LNCaP clone FGC (cell line): Measurements from ENCODE around the gene TEPSIN.

Source experiments
- DNase-seq: peaks from one replicate; pipeline ENCODE4 v3.0.0-alpha.2; 2011; ENCODE audit warnings: low read depth
- H3K4me3 ChIP-seq: 2 replicates; pipeline ENCODE4 v1.5.1; 2011; ENCODE audit warnings: mild to moderate bottlenecking, low read depth, low read length, control low read depth
- TF ChIP-seq, protein P1 (sequence below): IDR thresholded peaks from 2 replicates; pipeline ENCODE4 v1.5.1; 2012; ENCODE audit warnings: mild to moderate bottlenecking; ENCODE audit not compliant: control insufficient read depth, insufficient read depth; ENCODE audit errors: extremely low read depth

Gene TEPSIN

DNA sequence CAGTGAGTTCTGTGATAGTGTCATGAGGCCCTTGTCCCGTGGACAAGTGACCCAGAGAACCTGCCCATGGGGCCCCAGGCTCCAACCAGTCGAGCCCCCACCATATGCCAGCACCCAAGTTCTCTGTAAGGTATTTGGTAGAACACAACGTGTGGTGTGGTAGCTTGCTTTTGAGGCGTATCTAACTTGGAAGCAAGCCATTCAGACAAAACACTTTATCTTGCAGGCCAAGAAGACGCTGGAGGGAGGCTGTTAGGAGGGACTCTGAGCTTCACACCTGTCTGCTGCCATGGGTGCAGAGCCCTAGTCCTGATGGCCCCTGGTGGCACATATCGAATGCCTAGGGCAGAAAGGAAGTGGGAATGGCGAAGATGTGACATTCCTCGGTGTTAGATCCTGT is 1.9 kb upstream of the TEPSIN start:
- peak overlapping the region; percentile 96; the same call in 1 of the 2 replicates for H3K4me3 ChIP-seq
- no peak for DNase-seq
- TF ChIP-seq, protein P1, sequence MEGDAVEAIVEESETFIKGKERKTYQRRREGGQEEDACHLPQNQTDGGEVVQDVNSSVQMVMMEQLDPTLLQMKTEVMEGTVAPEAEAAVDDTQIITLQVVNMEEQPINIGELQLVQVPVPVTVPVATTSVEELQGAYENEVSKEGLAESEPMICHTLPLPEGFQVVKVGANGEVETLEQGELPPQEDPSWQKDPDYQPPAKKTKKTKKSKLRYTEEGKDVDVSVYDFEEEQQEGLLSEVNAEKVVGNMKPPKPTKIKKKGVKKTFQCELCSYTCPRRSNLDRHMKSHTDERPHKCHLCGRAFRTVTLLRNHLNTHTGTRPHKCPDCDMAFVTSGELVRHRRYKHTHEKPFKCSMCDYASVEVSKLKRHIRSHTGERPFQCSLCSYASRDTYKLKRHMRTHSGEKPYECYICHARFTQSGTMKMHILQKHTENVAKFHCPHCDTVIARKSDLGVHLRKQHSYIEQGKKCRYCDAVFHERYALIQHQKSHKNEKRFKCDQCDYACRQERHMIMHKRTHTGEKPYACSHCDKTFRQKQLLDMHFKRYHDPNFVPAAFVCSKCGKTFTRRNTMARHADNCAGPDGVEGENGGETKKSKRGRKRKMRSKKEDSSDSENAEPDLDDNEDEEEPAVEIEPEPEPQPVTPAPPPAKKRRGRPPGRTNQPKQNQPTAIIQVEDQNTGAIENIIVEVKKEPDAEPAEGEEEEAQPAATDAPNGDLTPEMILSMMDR = no peak

DNA sequence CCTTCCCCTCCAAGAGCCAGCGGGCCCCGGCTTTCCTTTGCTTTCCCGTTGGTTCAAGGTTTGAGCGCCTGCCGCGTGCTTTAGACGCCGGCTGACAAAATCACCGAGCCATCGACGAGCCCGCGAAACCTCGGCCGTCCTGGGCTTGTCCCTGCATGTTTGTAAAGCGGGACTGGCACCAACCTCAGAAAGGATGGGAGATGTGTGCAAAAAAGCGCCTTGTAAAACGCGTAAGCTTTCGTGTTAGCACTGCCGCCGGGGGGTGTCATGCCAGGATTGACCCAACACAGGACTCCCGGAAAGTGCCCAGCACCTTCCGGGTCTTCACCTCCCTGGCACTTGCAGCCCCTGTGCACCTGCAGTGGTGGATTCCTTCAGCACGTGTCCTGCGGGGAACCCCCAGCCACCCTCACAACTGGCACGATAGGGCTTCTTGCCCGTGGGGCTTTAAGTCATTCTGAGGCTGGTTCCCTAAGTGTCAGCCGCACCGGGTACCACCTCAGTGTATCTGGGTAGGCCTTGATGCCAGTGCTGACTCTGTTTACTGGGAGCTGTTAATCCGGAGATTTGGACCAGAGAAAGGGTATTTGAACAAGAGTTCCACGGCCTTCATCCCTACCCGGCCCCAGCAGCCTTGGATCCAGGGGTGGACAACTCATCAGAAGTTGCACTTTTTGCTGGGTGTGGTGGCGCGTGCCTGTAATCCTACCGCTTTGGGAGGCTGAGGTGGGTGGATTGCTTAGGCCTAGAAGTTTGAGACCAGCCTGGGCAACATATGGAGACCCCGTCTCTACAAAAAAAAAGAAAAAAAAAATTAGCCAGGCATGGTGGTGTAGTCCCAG is 1.1 kb upstream of the TEPSIN start:
- H3K4me3 ChIP-seq = peak overlapping the region; percentile 96
- no peak for DNase-seq

DNA sequence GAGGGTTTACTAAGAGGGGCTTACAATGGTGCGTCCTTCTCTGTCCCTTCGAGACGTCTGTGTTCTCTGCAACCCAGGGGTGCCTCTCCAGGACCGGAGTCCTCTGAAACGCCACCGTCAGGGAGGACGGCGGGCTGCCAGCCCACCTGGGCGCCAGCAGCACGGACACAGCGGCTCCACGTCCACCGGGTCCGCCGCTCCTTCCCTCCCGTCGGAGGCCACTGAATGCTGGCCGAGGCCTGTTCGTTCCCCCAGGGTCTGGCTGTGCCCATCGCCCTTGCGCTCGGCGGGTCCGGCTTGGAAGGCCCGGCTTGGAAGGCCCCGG is 403 bp downstream of the TEPSIN start:
- TF ChIP-seq, protein P1 = no peak
- no peak for DNase-seq
- peak overlapping the region; percentile 96 for H3K4me3 ChIP-seq

More for the DNA sequence above, 1.1 kb upstream of the TEPSIN start:
- TF ChIP-seq, protein P1 = no peak

DNA sequence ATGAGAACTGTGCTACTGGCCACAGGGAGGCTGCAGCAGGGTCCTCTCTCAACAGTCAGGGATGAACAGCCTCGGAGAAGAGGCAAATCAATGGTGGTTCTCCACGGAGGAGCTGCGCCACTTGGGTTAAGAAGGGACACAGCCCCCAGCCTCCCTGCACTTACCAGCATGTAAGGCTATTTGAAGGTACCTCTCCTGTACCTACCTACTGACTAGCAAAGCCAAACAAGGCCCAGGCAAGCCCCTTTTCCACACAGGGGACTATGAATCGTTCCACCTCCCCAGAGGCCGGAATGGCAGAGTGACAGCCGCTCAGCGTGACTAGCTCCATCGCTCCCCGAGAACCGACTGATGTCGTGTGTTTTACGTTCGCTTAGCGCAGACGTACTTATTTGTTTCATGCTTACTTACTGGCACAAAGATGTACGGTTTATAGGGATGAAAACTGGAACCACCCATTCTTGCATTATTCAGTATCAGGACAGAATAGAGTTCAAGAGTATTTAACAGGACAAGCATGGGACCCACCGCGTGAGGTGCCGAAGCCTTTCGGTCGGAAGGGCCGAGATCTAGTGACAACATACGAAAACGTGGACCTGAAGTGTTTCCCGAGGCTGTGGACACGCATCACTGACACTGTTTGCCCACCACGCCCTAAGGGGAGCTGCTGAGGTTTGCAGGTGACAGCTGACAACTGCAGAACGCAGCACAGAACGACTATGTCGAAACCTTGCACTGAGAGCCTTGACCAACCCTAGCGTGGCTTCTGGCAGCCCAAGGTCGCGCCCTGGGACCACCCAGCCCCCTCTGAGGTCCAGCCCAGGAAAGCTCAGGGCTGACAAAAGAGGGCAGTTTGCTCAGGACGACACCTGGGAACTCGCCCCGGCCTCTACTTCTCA is 1.0 kb downstream of the TEPSIN start:
- H3K4me3 ChIP-seq = peak overlapping the region; percentile 96
- DNase-seq = no peak
- TF ChIP-seq, protein P1 = no peak

DNA sequence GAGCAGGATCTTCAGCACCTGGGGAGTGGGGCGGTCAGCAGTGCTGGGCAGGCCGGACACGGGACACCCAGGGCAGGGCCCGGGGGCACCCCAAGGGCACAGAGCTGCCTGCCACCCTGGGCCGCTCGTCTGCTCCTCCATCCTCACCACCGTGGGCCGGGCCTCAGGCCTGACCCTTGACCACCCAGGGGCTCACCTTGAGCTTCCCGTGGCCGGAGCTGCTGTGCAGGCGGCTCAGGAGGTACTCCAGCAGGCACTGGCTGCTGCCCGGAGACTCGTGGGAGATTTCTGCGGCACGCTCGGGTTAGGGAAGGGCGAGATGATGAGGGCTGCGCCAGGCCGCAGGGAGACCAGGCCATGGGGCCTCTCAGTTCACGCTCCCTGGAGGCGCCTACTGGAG is 2.1 kb downstream of the TEPSIN start:
- no peak for DNase-seq
- TF ChIP-seq, protein P1 = no peak
- no peak overlapping the region for H3K4me3 ChIP-seq

DNA sequence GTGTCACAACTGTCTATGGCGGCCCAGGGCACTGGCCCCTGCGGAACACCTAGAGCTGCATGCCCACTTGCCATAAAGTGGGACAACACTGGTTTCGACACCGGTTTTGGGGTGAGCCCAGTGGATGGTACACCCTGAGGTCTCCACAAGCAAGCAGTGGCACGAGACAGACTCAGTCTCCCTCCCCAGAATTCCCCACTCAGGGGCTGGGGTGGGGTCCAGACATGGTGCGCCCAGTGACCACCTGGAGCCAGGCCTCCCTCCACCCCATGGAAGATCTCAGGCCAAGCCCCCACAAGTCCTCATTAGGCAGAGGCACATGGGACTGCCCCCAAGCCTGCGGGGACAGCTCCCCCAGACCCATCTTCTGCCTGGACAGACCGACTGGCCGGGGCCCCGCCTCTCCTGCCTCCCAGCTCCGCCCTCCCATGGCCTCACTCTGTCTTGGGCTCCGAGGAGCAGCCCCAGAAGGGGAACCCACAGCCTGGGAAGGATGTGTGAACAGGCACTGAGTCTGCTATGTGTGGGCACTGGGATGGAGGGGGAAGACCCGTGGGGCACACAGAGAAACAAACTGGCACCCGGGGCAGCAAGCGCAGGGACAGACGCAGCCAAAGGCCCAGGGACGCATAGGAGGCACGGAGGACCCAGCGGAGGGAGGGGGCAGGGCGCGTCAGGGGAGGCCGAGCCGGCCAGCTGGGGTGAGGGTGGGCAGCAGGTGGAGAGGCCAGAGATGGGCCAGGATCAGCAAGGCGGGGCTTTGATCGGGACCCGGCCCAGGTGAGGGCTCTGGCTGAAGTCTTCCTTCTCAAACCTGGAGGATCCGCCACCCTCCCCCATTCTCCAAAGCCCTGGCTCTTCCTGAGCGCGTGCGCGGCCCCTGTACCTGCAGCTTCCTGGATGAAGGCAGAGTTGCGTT is 2.8 kb downstream of the TEPSIN start:
- no peak for DNase-seq
- H3K4me3 ChIP-seq = no peak overlapping the region
- TF ChIP-seq, protein P1 = no peak
